ENCODE measurements around the gene CEPT1. TPM values are rescaled to one million over a fixed set of nuclear protein-coding genes. Genes with fewer than 3 reads are reported as not detected.
A peak's percentile ranks its signal among the peaks of the same experiment; 100 is the strongest.
"Not testable (repeated sequence)": the region's sequence is repeated elsewhere in the genome, so short reads cannot be mapped to it uniquely, and the experiment has no call there.

CEPT1 gene
- total RNA-seq, 1 experiment from 2014 or later: 28.8 TPM

GRCh38 chr1:111209622-111210021, 69.6 kb downstream of the CEPT1 start:
- no peak for DNase-seq (ENCODE audit: low read depth)

GRCh38 chr1:111211921-111212320, 71.9 kb downstream of the CEPT1 start:
- DNase-seq (ENCODE audit: low read depth): no peak

- DNase-seq (ENCODE audit: low read depth): no peak
Observed at GRCh38 chr1:111212634-111213335, 72.8 kb downstream of the CEPT1 start.

- DNase-seq (ENCODE audit: low read depth): no peak
Observed at GRCh38 chr1:111213412-111213811, 73.4 kb downstream of the CEPT1 start.

GRCh38 chr1:111214074-111214801, 74.2 kb downstream of the CEPT1 start:
- no peak for DNase-seq (ENCODE audit: low read depth)

GRCh38 chr1:111214884-111215283, 74.9 kb downstream of the CEPT1 start:
- no peak for DNase-seq (ENCODE audit: low read depth)

- DNase-seq (ENCODE audit: low read depth): not testable (repeated sequence)
Observed at GRCh38 chr1:111215285-111215684, 75.3 kb downstream of the CEPT1 start.

GRCh38 chr1:111216751-111217150, 76.7 kb downstream of the CEPT1 start:
- DNase-seq (ENCODE audit: low read depth): no peak

GRCh38 chr1:111217183-111217910, 77.3 kb downstream of the CEPT1 start:
- no peak for DNase-seq (ENCODE audit: low read depth)

GRCh38 chr1:111218701-111219556, 78.9 kb downstream of the CEPT1 start:
- DNase-seq (ENCODE audit: low read depth): no peak

- DNase-seq (ENCODE audit: low read depth): no peak
Observed at GRCh38 chr1:111219557-111220286, 79.7 kb downstream of the CEPT1 start.

GRCh38 chr1:111220302-111220890, 80.4 kb downstream of the CEPT1 start:
- no peak for DNase-seq (ENCODE audit: low read depth)

GRCh38 chr1:111221276-111221632, 81.2 kb downstream of the CEPT1 start:
- no peak for DNase-seq (ENCODE audit: low read depth)

- DNase-seq (ENCODE audit: low read depth): no peak
Observed at GRCh38 chr1:111221633-111222291, 81.7 kb downstream of the CEPT1 start.

- peak; percentile 62 for DNase-seq (ENCODE audit: low read depth)
Observed at GRCh38 chr1:111222308-111223125, 82.5 kb downstream of the CEPT1 start.

- no peak for DNase-seq (ENCODE audit: low read depth)
Observed at GRCh38 chr1:111223126-111223685, 83.2 kb downstream of the CEPT1 start.

GRCh38 chr1:111225091-111225490, 85.1 kb downstream of the CEPT1 start:
- no peak for DNase-seq (ENCODE audit: low read depth)

GRCh38 chr1:111225717-111226400, 85.8 kb downstream of the CEPT1 start:
- no peak for DNase-seq (ENCODE audit: low read depth)
